DOHH2 (cell line): Measurements from ENCODE around the gene ANAPC13.

Experiments used
- H3F3A ChIP-seq: fragments of 200-600 bp; sonication (generic), shearing (Covaris generic); 2 replicates; pipeline ENCODE4 v1.6.0; 2016; ENCODE audit warnings: antibody characterized with exemption, mild to moderate bottlenecking; ENCODE audit not compliant: control insufficient read depth, insufficient read depth
- H3K27ac ChIP-seq: fragments of 200-600 bp; sonication (generic); 2 replicates; pipeline ENCODE4 v1.5.1; 2014; ENCODE audit warnings: low read depth, mild to moderate bottlenecking, low read length, moderate library complexity
- H3K27me3 ChIP-seq: fragments of 200-600 bp; sonication (generic); 2 replicates; pipeline ENCODE4 v1.6.1; 2014; ENCODE audit warnings: mild to moderate bottlenecking, low read length, mixed read lengths; ENCODE audit not compliant: control insufficient read depth
- H3K36me3 ChIP-seq: fragments of 200-600 bp; sonication (generic); 2 replicates; pipeline ENCODE4 v1.6.1; 2014; ENCODE audit warnings: mild to moderate bottlenecking, low read length, moderate library complexity, mixed read lengths; ENCODE audit not compliant: control insufficient read depth
- H3K4me1 ChIP-seq: fragments of 200-600 bp; sonication (generic); 2 replicates; pipeline ENCODE4 v1.6.1; 2014; ENCODE audit warnings: mild to moderate bottlenecking, low read length, mixed read lengths; ENCODE audit not compliant: control insufficient read depth
- H3K4me2 ChIP-seq: fragments of 200-600 bp; sonication (generic); 2 replicates; pipeline ENCODE4 v1.6.0; 2014; ENCODE audit warnings: mild to moderate bottlenecking, low read length, moderate library complexity
- H3K4me3 ChIP-seq: fragments of 200-600 bp; sonication (generic); 2 replicates; pipeline ENCODE4 v1.5.1; 2014; ENCODE audit warnings: mild to moderate bottlenecking, low read length, mixed read lengths
- H3K79me2 ChIP-seq: fragments of 200-600 bp; sonication (generic); 2 replicates; pipeline ENCODE4 v1.6.1; 2014; ENCODE audit warnings: mild to moderate bottlenecking, low read length, mixed read lengths; ENCODE audit not compliant: control insufficient read depth
- H3K9me2 ChIP-seq: fragments of 200-600 bp; sonication (generic); replicated peaks from 2 replicates; pipeline ENCODE4 v1.6.1; 2014; ENCODE audit warnings: mild to moderate bottlenecking, low read length, mixed read lengths; ENCODE audit not compliant: control insufficient read depth
- H3K9me3 ChIP-seq: fragments of 200-600 bp; sonication (generic); 2 replicates; pipeline ENCODE4 v1.6.1; 2014; ENCODE audit warnings: antibody characterized with exemption, low read length, mixed read lengths; ENCODE audit not compliant: control insufficient read depth, insufficient read depth
- H4K20me1 ChIP-seq: fragments of 200-600 bp; sonication (generic); 2 replicates; pipeline ENCODE4 v1.6.0; 2014; ENCODE audit warnings: low read depth, mild to moderate bottlenecking, antibody characterized with exemption, low read length, moderate library complexity; ENCODE audit not compliant: control insufficient read depth, insufficient read depth
- CTCF ChIP-seq: fragments of 200-600 bp; sonication (generic); IDR thresholded peaks from one replicate; pipeline ENCODE4 v1.5.1; 2014; ENCODE audit warnings: antibody characterized with exemption, mild to moderate bottlenecking, low read depth, low read length; ENCODE audit not compliant: poor library complexity, severe bottlenecking
- EZH2phosphoT487 ChIP-seq: fragments of 200-600 bp; sonication (generic); IDR thresholded peaks from 2 replicates; pipeline ENCODE4 v1.6.1; 2017; ENCODE audit warnings: borderline replicate concordance, mild to moderate bottlenecking, antibody characterized with exemption, low read length, moderate library complexity, mixed read lengths

ANAPC13 gene

DNA sequence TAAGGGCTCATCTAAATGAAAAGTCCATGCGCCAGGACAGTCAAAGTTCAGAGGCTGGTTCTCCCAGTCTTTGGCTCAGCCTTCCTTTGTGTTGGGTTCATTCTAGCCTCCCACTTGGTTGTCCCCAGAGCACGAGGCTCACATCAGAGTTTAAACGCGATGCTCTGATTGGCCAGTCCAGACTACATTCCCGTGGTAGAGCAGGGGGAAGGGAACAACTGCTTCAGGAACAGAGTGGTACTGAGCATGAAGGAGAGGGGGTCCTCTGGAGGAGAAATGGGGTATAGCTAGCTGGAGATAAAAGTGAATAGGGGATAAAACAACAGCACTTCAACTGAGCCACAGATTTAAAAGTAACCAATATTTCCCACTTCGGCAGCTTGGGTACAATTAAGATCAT is 32.2 kb downstream of the ANAPC13 start:
- Histone ChIP-seq H3K4me1 (no peaks in the 10 kb centered on the region), H3K27me3 (peaks cover 17% of the 10 kb centered on the region), H3K4me2 (no peak overlapping the region), H3K9me3 (no peaks in the 10 kb centered on the region), H4K20me1 (no peaks in the 10 kb centered on the region), H3F3A (no peaks in the 10 kb centered on the region), H3K4me3 (no peak overlapping the region), H3K79me2 (no peaks in the 10 kb centered on the region), H3K9me2 (no peaks in the 10 kb centered on the region), H3K36me3 (no peaks in the 10 kb centered on the region), H3K27ac (no peak overlapping the region)
- TF ChIP-seq CTCF: no peak
- TF ChIP-seq EZH2phosphoT487: no peak

DNA sequence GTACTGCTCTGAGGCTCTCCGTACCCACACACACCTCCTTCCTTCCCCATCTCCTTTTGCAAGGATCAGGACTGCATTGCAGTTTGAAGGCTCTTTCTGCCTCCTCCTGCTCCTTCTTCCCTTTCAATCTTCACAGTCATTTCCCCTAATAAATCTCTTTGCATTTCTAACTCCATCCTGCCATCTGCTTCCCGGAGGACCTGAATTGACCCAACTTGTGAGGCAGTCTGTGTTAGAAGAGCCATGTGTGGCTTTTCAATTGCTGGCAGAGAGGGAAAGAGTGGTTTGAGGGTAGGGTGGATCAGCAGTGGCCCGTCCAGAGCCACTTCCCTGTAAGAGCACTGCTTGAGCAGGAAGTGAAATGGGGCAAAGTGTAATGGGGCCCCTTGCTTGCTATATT is 35.8 kb downstream of the ANAPC13 start:
- no peak overlapping the region for H3K4me3 ChIP-seq
- H3K36me3 ChIP-seq: no peaks in the 10 kb centered on the region
- no peaks in the 10 kb centered on the region for H3F3A ChIP-seq
- no peaks in the 10 kb centered on the region for H3K4me1 ChIP-seq
- no peaks in the 10 kb centered on the region for H3K9me2 ChIP-seq
- H3K9me3 ChIP-seq: no peaks in the 10 kb centered on the region
- H3K27ac ChIP-seq: no peak overlapping the region
- H3K4me2 ChIP-seq: no peak overlapping the region
- H4K20me1 ChIP-seq: no peaks in the 10 kb centered on the region
- H3K27me3 ChIP-seq: peaks cover 18% of the 10 kb centered on the region
- no peaks in the 10 kb centered on the region for H3K79me2 ChIP-seq
- TF ChIP-seq CTCF (no peak), EZH2phosphoT487 (no peak)

- Histone ChIP-seq H3K9me2 (no peaks in the 10 kb centered on the region), H4K20me1 (no peaks in the 10 kb centered on the region), H3K27ac (no peak overlapping the region), H3K4me3 (no peak overlapping the region), H3K79me2 (no peaks in the 10 kb centered on the region), H3F3A (no peaks in the 10 kb centered on the region), H3K4me2 (no peak overlapping the region), H3K36me3 (no peaks in the 10 kb centered on the region), H3K27me3 (peaks cover 20% of the 10 kb centered on the region), H3K9me3 (no peaks in the 10 kb centered on the region), H3K4me1 (no peaks in the 10 kb centered on the region)
- no peak for TF ChIP-seq EZH2phosphoT487
Observed at GRCh38 chr3:134449277-134449676, 36.5 kb downstream of the ANAPC13 start.

DNA sequence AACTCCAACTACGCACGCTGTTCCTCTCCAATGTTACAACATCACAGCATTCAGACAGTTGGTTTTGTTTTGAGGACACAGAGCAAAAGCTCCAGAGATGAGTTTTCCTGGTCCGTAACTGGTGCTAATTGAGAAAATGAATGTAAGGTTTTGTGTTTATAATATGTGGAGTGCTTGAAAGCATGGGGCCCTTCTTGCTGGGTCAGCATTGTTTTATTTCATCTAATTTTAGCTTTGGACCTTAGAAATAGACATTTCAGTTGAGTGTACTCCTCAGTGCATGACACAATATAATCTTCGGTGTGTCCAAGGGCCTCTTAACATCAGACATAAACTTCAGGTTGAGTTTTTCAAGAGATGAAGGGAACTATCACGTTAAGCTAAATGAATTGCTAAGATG is 37.1 kb downstream of the ANAPC13 start:
- no peak for TF ChIP-seq EZH2phosphoT487
- no peak for TF ChIP-seq CTCF
- H3K4me1 ChIP-seq: no peaks in the 10 kb centered on the region
- no peak overlapping the region for H3K4me3 ChIP-seq
- H3K36me3 ChIP-seq: no peaks in the 10 kb centered on the region
- H3K9me3 ChIP-seq: no peaks in the 10 kb centered on the region
- H3K27ac ChIP-seq: no peak overlapping the region
- peaks cover 14% of the 10 kb centered on the region; the same call in 1 of the 2 replicates for H3K27me3 ChIP-seq
- no peaks in the 10 kb centered on the region for H3F3A ChIP-seq
- H4K20me1 ChIP-seq: no peaks in the 10 kb centered on the region
- H3K79me2 ChIP-seq: no peaks in the 10 kb centered on the region
- no peak overlapping the region for H3K4me2 ChIP-seq
- H3K9me2 ChIP-seq: no peaks in the 10 kb centered on the region
